Measurements from ENCODE around the gene TBC1D22A. TPM values are rescaled to one million over a fixed set of nuclear protein-coding genes. Genes with fewer than 3 reads are reported as not detected.

TBC1D22A gene
- total and polyA plus RNA-seq, 4 donors = 4.1 to 12.4 (median 8.4) TPM

- no peaks in the 10 kb centered on the region for H3K9me3 ChIP-seq (ENCODE audit: control insufficient read depth in 4 of 4, low read length in 3 of 4)
- no peaks in the 10 kb centered on the region for H3K27me3 ChIP-seq (ENCODE audit: control insufficient read depth in 4 of 4, insufficient read depth in 4 of 4, low read length in 3 of 4)
- H3K4me3 ChIP-seq (ENCODE audit: low read depth in 1 of 3, low read length in 3 of 3) = no peak overlapping the region
- no peak overlapping the region for H3K9ac ChIP-seq (ENCODE audit: low read depth in 1 of 2, low read length in 2 of 2)
- H3K4me1 ChIP-seq (ENCODE audit: control insufficient read depth in 4 of 4, insufficient read depth in 4 of 4, low read length in 3 of 4) = no peaks in the 10 kb centered on the region
- TF ChIP-seq GABPA (IDR thresholded peaks at IDR 0.05 in 1 of 2, conservative IDR thresholded peaks at IDR 0.05 in 1 of 2) (no peak), FOXA1 (IDR thresholded peaks at IDR 0.05) (no peak), ZBTB33 (IDR thresholded peaks at IDR 0.05) (no peak)
- DNase-seq (ENCODE audit: low spot score) = no peak
- 77% methylated on average over 19 of the region's 19 CpGs for WGBS
- no peak overlapping the region for H3K27ac ChIP-seq (ENCODE audit: low read depth in 1 of 2, low read length in 2 of 2)
- no peaks in the 10 kb centered on the region for H3K36me3 ChIP-seq (ENCODE audit: control insufficient read depth in 4 of 4, insufficient read depth in 3 of 4, low read depth in 1 of 4, low read length in 3 of 4)
Observed at GRCh38 chr22:47043835-47044721, 281.6 kb downstream of the TBC1D22A start.

- Histone ChIP-seq H3K36me3 (ENCODE audit: control insufficient read depth in 4 of 4, insufficient read depth in 3 of 4, low read depth in 1 of 4, low read length in 3 of 4) (no peaks in the 10 kb centered on the region), H3K9me3 (ENCODE audit: control insufficient read depth in 4 of 4, low read length in 3 of 4) (no peaks in the 10 kb centered on the region), H3K27ac (ENCODE audit: low read depth in 1 of 2, low read length in 2 of 2) (no peak overlapping the region), H3K4me3 (ENCODE audit: low read depth in 1 of 3, low read length in 3 of 3) (no peak overlapping the region), H3K9ac (ENCODE audit: low read depth in 1 of 2, low read length in 2 of 2) (no peak overlapping the region), H3K4me1 (ENCODE audit: control insufficient read depth in 4 of 4, insufficient read depth in 4 of 4, low read length in 3 of 4) (no peaks in the 10 kb centered on the region), H3K27me3 (ENCODE audit: control insufficient read depth in 4 of 4, insufficient read depth in 4 of 4, low read length in 3 of 4) (no peaks in the 10 kb centered on the region)
- no peak for DNase-seq (ENCODE audit: low spot score)
- 92% methylated on average over 29 of the region's 29 CpGs for WGBS
- no peak for TF ChIP-seq HNF4G (IDR thresholded peaks at IDR 0.05)
- TF ChIP-seq FOXA1 (IDR thresholded peaks at IDR 0.05) = no peak
- TF ChIP-seq HNF4A (conservative IDR thresholded peaks at IDR 0.05) = no peak
- no peak for TF ChIP-seq TAF1 (conservative IDR thresholded peaks at IDR 0.05)
- TF ChIP-seq, protein P1, sequence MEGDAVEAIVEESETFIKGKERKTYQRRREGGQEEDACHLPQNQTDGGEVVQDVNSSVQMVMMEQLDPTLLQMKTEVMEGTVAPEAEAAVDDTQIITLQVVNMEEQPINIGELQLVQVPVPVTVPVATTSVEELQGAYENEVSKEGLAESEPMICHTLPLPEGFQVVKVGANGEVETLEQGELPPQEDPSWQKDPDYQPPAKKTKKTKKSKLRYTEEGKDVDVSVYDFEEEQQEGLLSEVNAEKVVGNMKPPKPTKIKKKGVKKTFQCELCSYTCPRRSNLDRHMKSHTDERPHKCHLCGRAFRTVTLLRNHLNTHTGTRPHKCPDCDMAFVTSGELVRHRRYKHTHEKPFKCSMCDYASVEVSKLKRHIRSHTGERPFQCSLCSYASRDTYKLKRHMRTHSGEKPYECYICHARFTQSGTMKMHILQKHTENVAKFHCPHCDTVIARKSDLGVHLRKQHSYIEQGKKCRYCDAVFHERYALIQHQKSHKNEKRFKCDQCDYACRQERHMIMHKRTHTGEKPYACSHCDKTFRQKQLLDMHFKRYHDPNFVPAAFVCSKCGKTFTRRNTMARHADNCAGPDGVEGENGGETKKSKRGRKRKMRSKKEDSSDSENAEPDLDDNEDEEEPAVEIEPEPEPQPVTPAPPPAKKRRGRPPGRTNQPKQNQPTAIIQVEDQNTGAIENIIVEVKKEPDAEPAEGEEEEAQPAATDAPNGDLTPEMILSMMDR (IDR thresholded peaks at IDR 0.05; ENCODE audit: low read depth, low read length, missing input control) = no peak
- TF ChIP-seq, protein P2, sequence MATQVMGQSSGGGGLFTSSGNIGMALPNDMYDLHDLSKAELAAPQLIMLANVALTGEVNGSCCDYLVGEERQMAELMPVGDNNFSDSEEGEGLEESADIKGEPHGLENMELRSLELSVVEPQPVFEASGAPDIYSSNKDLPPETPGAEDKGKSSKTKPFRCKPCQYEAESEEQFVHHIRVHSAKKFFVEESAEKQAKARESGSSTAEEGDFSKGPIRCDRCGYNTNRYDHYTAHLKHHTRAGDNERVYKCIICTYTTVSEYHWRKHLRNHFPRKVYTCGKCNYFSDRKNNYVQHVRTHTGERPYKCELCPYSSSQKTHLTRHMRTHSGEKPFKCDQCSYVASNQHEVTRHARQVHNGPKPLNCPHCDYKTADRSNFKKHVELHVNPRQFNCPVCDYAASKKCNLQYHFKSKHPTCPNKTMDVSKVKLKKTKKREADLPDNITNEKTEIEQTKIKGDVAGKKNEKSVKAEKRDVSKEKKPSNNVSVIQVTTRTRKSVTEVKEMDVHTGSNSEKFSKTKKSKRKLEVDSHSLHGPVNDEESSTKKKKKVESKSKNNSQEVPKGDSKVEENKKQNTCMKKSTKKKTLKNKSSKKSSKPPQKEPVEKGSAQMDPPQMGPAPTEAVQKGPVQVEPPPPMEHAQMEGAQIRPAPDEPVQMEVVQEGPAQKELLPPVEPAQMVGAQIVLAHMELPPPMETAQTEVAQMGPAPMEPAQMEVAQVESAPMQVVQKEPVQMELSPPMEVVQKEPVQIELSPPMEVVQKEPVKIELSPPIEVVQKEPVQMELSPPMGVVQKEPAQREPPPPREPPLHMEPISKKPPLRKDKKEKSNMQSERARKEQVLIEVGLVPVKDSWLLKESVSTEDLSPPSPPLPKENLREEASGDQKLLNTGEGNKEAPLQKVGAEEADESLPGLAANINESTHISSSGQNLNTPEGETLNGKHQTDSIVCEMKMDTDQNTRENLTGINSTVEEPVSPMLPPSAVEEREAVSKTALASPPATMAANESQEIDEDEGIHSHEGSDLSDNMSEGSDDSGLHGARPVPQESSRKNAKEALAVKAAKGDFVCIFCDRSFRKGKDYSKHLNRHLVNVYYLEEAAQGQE (IDR thresholded peaks at IDR 0.05) = no peak
- no peak for TF ChIP-seq YY1 (IDR thresholded peaks at IDR 0.05)
- TF ChIP-seq GABPA (IDR thresholded peaks at IDR 0.05 in 1 of 2, conservative IDR thresholded peaks at IDR 0.05 in 1 of 2) = no peak
- no peak for TF ChIP-seq FOXA2 (IDR thresholded peaks at IDR 0.05)
- no peak for TF ChIP-seq RAD21 (IDR thresholded peaks at IDR 0.05)
- TF ChIP-seq EGR1 (IDR thresholded peaks at IDR 0.05; ENCODE audit: low read depth in 2 of 2) = no peak
- TF ChIP-seq JUND (IDR thresholded peaks at IDR 0.05) = no peak
- TF ChIP-seq MAX (IDR thresholded peaks at IDR 0.05) = no peak
- TF ChIP-seq, protein P3, sequence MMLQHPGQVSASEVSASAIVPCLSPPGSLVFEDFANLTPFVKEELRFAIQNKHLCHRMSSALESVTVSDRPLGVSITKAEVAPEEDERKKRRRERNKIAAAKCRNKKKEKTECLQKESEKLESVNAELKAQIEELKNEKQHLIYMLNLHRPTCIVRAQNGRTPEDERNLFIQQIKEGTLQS (IDR thresholded peaks at IDR 0.05) = no peak
- TF ChIP-seq RXRA (IDR thresholded peaks at IDR 0.05) = no peak
- no peak for TF ChIP-seq ZBTB33 (IDR thresholded peaks at IDR 0.05)
- TF ChIP-seq NR2F2 (IDR thresholded peaks at IDR 0.05) = no peak
- TF ChIP-seq SP1 (IDR thresholded peaks at IDR 0.05) = no peak
Observed at GRCh38 chr22:47044722-47045535, 282.5 kb downstream of the TBC1D22A start.
